Endodermal cell (in vitro differentiated cells): Measurements from ENCODE around the gene MAGEA8. TPM values are rescaled to one million over a fixed set of nuclear protein-coding genes. Genes with fewer than 3 reads are reported as not detected.

Source experiments
- DNase-seq: peaks from one replicate; pipeline ENCODE4 v3.0.0-alpha.2; 2017
- H3K27ac ChIP-seq: 2 replicates; pipeline ENCODE4 v1.5.1; 2013; ENCODE audit warnings: mild to moderate bottlenecking, low read depth, low read length, moderate library complexity
- H3K27me3 ChIP-seq: 2 replicates; pipeline ENCODE4 v1.6.1; 2013; ENCODE audit warnings: mild to moderate bottlenecking, low read length, moderate library complexity; ENCODE audit not compliant: insufficient read depth, control insufficient read depth, poor library complexity, severe bottlenecking
- H3K36me3 ChIP-seq: 2 replicates; pipeline ENCODE4 v1.7.0; 2013; ENCODE audit warnings: mild to moderate bottlenecking, low read length, moderate library complexity; ENCODE audit not compliant: control insufficient read depth, insufficient read depth
- H3K4me1 ChIP-seq: one replicate; pipeline ENCODE4 v1.7.0; 2013; ENCODE audit warnings: low read length; ENCODE audit not compliant: control insufficient read depth, insufficient read depth
- H3K4me3 ChIP-seq: 2 replicates; pipeline ENCODE4 v1.5.1; 2013; ENCODE audit warnings: mild to moderate bottlenecking, low read length, moderate library complexity
- H3K9ac ChIP-seq: 2 replicates; pipeline ENCODE4 v1.6.1; 2013; ENCODE audit warnings: mild to moderate bottlenecking, low read length, moderate library complexity; ENCODE audit not compliant: poor library complexity, severe bottlenecking; ENCODE audit errors: extremely low read depth
- H3K9me3 ChIP-seq: 2 replicates; pipeline ENCODE4 v1.6.1; 2013; ENCODE audit warnings: mild to moderate bottlenecking, low read length, moderate library complexity; ENCODE audit not compliant: control insufficient read depth
- H3K27ac Mint-ChIP-seq: 2 replicates; pipeline ENCODE4 v1.8.0; 2020; ENCODE audit warnings: mixed read lengths
- H3K27me3 Mint-ChIP-seq: 2 replicates; pipeline ENCODE4 v1.8.0; 2021; ENCODE audit warnings: mild to moderate bottlenecking, mixed read lengths; ENCODE audit not compliant: insufficient read depth
- H3K36me3 Mint-ChIP-seq: 2 replicates; pipeline ENCODE4 v1.8.0; 2020; ENCODE audit warnings: low read depth, mixed read lengths
- H3K4me1 Mint-ChIP-seq: 2 replicates; pipeline ENCODE4 v1.8.0; 2020; ENCODE audit warnings: mixed read lengths
- H3K4me3 Mint-ChIP-seq: 2 replicates; pipeline ENCODE4 v1.8.0; 2020; ENCODE audit warnings: mild to moderate bottlenecking, moderate library complexity, mixed read lengths
- H3K9me3 Mint-ChIP-seq: 2 replicates; pipeline ENCODE4 v1.8.0; 2020; ENCODE audit warnings: mild to moderate bottlenecking, mixed read lengths
- WGBS, 2 experiments: methylation state at CpG; one replicate each; pipeline versions ENCODE4 v1.1.5 to v1.1.7; 2013; ENCODE audit warnings: missing lambda C conversion rate in 2 of 2, mixed read lengths in 1 of 2; ENCODE audit not compliant: insufficient coverage in 1 of 2, insufficient read length in 1 of 2; 5-methylcytosine and 5-hydroxymethylcytosine counted together
- total RNA-seq, 2 donors: library from RNA; stranded (reverse); fragmentation: NEBNext Ultra II Directional in 1 of 2; extraction: Animal tissue kit (Norgen Biotek cat#: 25700) in 1 of 2; gene quantifications; 2 replicates in 1 of 2; 3 replicates in 1 of 2; pipeline ENCODE4 v1.2.1, GENCODE V29; 2021
- TF ChIP-seq, protein P1 (sequence below): fragments of 200-600 bp; sonication (generic); conservative IDR thresholded peaks from 2 replicates; pipeline ENCODE4 v1.5.0; 2021; ENCODE audit warnings: antibody characterized with exemption, mild to moderate bottlenecking

Gene MAGEA8
- total RNA-seq, 2 donors from 2014 or later, result not detected

DNA sequence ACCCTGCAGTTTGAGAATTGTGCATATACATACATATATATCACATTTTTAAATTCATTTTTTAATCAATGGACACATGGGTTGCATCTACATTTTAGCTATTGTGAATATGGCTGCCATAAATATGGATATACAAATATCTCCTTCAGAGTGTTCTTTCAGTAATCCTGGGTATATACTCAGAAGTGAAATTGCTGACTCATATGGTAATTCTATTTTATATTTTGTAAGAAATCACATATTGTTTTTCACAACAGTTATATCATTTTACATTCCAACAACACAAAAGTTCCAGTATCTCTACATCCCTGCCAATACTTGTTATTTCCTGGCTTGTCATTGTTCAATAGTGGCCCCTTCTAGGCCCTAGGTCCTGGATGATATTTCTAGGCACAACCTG lies 27.7 kb downstream of the MAGEA8 start:
- Mint-ChIP-seq H3K36me3 (no peaks in the 10 kb centered on the region), H3K4me3 (no peak overlapping the region), H3K4me1 (peaks cover 6% of the 10 kb centered on the region), H3K27me3 (no peaks in the 10 kb centered on the region), H3K9me3 (peaks cover 26% of the 10 kb centered on the region), H3K27ac (no peak overlapping the region)
- TF ChIP-seq, protein P1, sequence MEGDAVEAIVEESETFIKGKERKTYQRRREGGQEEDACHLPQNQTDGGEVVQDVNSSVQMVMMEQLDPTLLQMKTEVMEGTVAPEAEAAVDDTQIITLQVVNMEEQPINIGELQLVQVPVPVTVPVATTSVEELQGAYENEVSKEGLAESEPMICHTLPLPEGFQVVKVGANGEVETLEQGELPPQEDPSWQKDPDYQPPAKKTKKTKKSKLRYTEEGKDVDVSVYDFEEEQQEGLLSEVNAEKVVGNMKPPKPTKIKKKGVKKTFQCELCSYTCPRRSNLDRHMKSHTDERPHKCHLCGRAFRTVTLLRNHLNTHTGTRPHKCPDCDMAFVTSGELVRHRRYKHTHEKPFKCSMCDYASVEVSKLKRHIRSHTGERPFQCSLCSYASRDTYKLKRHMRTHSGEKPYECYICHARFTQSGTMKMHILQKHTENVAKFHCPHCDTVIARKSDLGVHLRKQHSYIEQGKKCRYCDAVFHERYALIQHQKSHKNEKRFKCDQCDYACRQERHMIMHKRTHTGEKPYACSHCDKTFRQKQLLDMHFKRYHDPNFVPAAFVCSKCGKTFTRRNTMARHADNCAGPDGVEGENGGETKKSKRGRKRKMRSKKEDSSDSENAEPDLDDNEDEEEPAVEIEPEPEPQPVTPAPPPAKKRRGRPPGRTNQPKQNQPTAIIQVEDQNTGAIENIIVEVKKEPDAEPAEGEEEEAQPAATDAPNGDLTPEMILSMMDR, result no peak
- Histone ChIP-seq H3K27me3 (no peaks in the 10 kb centered on the region), H3K36me3 (no peaks in the 10 kb centered on the region), H3K9ac (no peak overlapping the region), H3K27ac (no peak overlapping the region), H3K4me3 (no peak overlapping the region), H3K9me3 (no peaks in the 10 kb centered on the region), H3K4me1 (no peaks in the 10 kb centered on the region)
- DNase-seq, result no peak

DNA sequence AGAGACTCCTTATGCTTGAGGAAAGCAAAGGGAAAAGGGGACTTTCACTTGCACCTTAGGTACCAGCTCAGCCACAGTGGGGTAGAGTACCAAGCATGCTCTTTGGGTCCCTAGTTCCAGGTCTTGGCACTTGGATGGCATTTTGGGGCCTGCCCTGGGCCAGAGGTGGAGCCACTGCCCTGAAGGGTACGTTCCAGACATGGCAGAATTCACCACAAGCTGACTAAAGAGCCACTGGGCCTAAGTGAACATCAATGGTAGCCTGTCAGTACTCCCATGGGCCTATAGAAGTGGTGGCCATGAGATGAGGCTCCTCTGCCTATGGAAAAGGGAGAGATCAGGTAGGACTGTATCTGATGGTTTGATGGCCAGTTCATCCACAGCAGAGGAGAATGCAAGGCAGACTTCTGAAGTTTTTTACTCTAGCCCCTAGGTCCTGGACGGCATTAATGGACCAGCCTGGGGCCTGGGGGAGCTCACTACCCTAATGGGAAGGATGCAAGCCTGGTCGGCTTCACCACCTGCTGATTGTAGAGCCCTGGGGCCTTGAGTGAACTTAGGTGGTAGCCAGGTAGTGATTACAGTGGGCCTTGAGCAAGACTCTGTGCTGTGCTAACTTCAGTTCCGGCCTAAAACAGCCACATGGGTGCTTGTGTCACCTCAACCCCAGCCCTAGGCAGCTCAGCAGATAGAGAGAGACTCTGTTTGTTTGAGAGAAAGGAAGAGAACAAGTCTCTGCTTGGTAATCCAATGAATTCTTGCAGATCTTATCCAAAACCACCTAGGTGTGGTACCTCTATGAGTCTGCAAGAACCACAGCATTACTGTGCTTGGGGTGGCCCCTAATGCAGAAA lies 28.6 kb downstream of the MAGEA8 start:
- no peak overlapping the region for H3K27ac Mint-ChIP-seq
- no peak overlapping the region for H3K4me3 Mint-ChIP-seq
- H3K36me3 ChIP-seq, result no peaks in the 10 kb centered on the region
- no peaks in the 10 kb centered on the region for H3K27me3 ChIP-seq
- TF ChIP-seq, protein P1, result no peak
- H3K9ac ChIP-seq, result no peak overlapping the region
- peaks cover 30% of the 10 kb centered on the region for H3K9me3 Mint-ChIP-seq
- H3K4me3 ChIP-seq, result no peak overlapping the region
- H3K36me3 Mint-ChIP-seq, result no peaks in the 10 kb centered on the region
- H3K27ac ChIP-seq, result no peak overlapping the region
- H3K27me3 Mint-ChIP-seq, result no peaks in the 10 kb centered on the region
- H3K4me1 Mint-ChIP-seq, result peaks cover 6% of the 10 kb centered on the region
- no peaks in the 10 kb centered on the region for H3K9me3 ChIP-seq
- WGBS, 2 experiments, result 75 to 92% methylated on average over 1 to 4 of the region's 4 CpGs
- no peaks in the 10 kb centered on the region for H3K4me1 ChIP-seq
- DNase-seq, result no peak

DNA sequence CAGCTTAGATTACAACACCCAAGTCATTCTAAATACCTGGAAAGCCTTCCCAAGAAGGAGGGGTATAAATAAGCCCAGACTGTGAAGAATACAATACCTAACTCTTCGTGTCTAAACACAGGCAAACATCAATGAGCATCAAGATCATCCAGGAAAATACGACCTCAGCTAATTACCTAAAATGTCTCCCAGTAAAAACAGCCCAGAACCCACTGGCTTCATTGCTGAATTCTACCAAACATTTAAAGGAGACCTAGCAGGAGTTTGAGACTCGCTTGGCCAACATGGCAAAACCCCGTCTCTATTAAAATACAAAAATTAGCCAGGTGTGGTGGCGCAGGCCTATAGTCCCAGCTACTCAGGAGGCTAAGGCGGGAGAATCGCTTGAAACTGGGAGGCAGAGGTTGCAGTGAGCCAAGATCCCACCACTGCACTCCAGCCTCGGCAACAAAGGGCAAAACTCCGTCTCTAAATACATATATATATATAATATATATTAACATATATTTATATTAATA lies 29.3 kb downstream of the MAGEA8 start:
- Mint-ChIP-seq H3K4me1 (peaks cover 2% of the 10 kb centered on the region), H3K27ac (no peak overlapping the region), H3K36me3 (no peaks in the 10 kb centered on the region), H3K4me3 (no peak overlapping the region), H3K27me3 (no peaks in the 10 kb centered on the region), H3K9me3 (peaks cover 31% of the 10 kb centered on the region)
- H3K36me3 ChIP-seq, result no peaks in the 10 kb centered on the region
- H3K27ac ChIP-seq, result no peak overlapping the region
- H3K4me1 ChIP-seq, result no peaks in the 10 kb centered on the region
- TF ChIP-seq, protein P1, result no peak
- H3K9ac ChIP-seq, result no peak overlapping the region
- no peak overlapping the region for H3K4me3 ChIP-seq
- no peak for DNase-seq
- no peaks in the 10 kb centered on the region for H3K9me3 ChIP-seq
- 80 to 93% methylated on average over 1 to 6 of the region's 9 CpGs for WGBS, 2 experiments
- no peaks in the 10 kb centered on the region for H3K27me3 ChIP-seq
